SIG-M5 treated with dmso at 0.1 percent for 504 hours (cell line): Measurements from ENCODE around the gene GABBR1.
"Not testable (repeated sequence)": the region's sequence is repeated elsewhere in the genome, so short reads cannot be mapped to it uniquely, and the experiment has no call there.

ENCODE experiments used
- DNase-seq: peaks from one replicate; lab custom pipeline; 2025; ENCODE audit not compliant: unreplicated experiment; lab: John Stamatoyannopoulos, UW

GABBR1 gene

GRCh38 chr6:29632789-29633533 is at the start of gene GABBR1:
Gene GABBR1, minus strand, starts transcription at chr6:29633183. Its CDS starts 798 bp downstream, at chr6:29632385.
- peak; percentile 72 for DNase-seq

- no peak for DNase-seq
These were observed 48.8 kb upstream of the GABBR1 start for GRCh38 chr6:29681811-29682210.

- DNase-seq: no peak
These were observed 47.9 kb upstream of the GABBR1 start, which contains the start of gene ZFP57 for GRCh38 chr6:29680904-29681303. Gene ZFP57, minus strand, starts transcription at chr6:29681152. Its CDS starts 4,149 bp downstream, at chr6:29677003.

- no peak for DNase-seq
These were observed 47.4 kb upstream of the GABBR1 start for GRCh38 chr6:29680416-29680815.

GRCh38 chr6:29679962-29680361 is 47.0 kb upstream of the GABBR1 start:
- DNase-seq: no peak

GRCh38 chr6:29678114-29678513 is 45.1 kb upstream of the GABBR1 start:
- DNase-seq: no peak

- DNase-seq: no peak
These were observed 44.1 kb upstream of the GABBR1 start for GRCh38 chr6:29676981-29677601.

- DNase-seq: no peak
These were observed 42.6 kb upstream of the GABBR1 start for GRCh38 chr6:29675561-29675960.

- no peak for DNase-seq
These were observed 41.0 kb upstream of the GABBR1 start for GRCh38 chr6:29674008-29674407.

- no peak for DNase-seq
These were observed 40.2 kb upstream of the GABBR1 start for GRCh38 chr6:29673161-29673560.

GRCh38 chr6:29672116-29672515 is 39.1 kb upstream of the GABBR1 start:
- not testable (repeated sequence) for DNase-seq

- no peak for DNase-seq
These were observed 38.0 kb upstream of the GABBR1 start for GRCh38 chr6:29671026-29671425.

- DNase-seq: no peak
These were observed 34.2 kb upstream of the GABBR1 start for GRCh38 chr6:29667158-29667557.

GRCh38 chr6:29666826-29667130 is 33.8 kb upstream of the GABBR1 start:
- DNase-seq: no peak

GRCh38 chr6:29665942-29666825 is 33.2 kb upstream of the GABBR1 start:
- no peak for DNase-seq

GRCh38 chr6:29663300-29664042 is 30.5 kb upstream of the GABBR1 start:
- DNase-seq: no peak

- DNase-seq: not testable (repeated sequence)
These were observed 28.6 kb upstream of the GABBR1 start for GRCh38 chr6:29661502-29662141.

- no peak for DNase-seq
These were observed 28.1 kb upstream of the GABBR1 start for GRCh38 chr6:29661071-29661470.

- DNase-seq: no peak
These were observed 23.8 kb upstream of the GABBR1 start, which contains the start of gene MOG for GRCh38 chr6:29656798-29657197. Gene MOG, plus strand, starts transcription at chr6:29657092. Its CDS starts 118 bp downstream, at chr6:29657210.

GRCh38 chr6:29656157-29656556 is 23.2 kb upstream of the GABBR1 start:
- DNase-seq: no peak
